Chondrocyte (in vitro differentiated cells): Measurements from ENCODE around the gene PABPN1L. TPM values are rescaled to one million over a fixed set of nuclear protein-coding genes. Genes with fewer than 3 reads are reported as not detected.

Experiments
- DNase-seq: peaks from one replicate; pipeline ENCODE4 v3.0.0; 2021; ENCODE audit warnings: mixed read lengths, low spot score
- H3K27ac Mint-ChIP-seq: one replicate; pipeline ENCODE4 v1.8.0; 2021; ENCODE audit warnings: mild to moderate bottlenecking, moderate library complexity, mixed read lengths; ENCODE audit not compliant: unreplicated experiment
- H3K27me3 Mint-ChIP-seq: 2 replicates; pipeline ENCODE4 v1.8.0; 2021; ENCODE audit warnings: low read depth, mixed read lengths
- H3K36me3 Mint-ChIP-seq: 2 replicates; pipeline ENCODE4 v1.8.0; 2021; ENCODE audit warnings: low read depth, mixed read lengths
- H3K4me1 Mint-ChIP-seq: 2 replicates; pipeline ENCODE4 v1.8.0; 2021; ENCODE audit warnings: low read depth, mild to moderate bottlenecking, mixed read lengths
- H3K4me3 Mint-ChIP-seq: one replicate; pipeline ENCODE4 v1.8.0; 2021; ENCODE audit warnings: mild to moderate bottlenecking, moderate library complexity, mixed read lengths; ENCODE audit not compliant: unreplicated experiment
- H3K9me3 Mint-ChIP-seq: 2 replicates; pipeline ENCODE4 v1.8.0; 2021; ENCODE audit warnings: low read depth, mixed read lengths
- CTCF ChIP-seq: fragments of 200-600 bp; sonication (generic); IDR thresholded peaks from 2 replicates; pipeline ENCODE4 v1.5.0; 2021; ENCODE audit warnings: antibody characterized with exemption, mild to moderate bottlenecking, moderate library complexity
- total RNA-seq: library from RNA; stranded (reverse); gene quantifications from 3 replicates; pipeline ENCODE4 v1.2.1, GENCODE V29; 2021

The PABPN1L gene
- total RNA-seq, 1 donor from 2014 or later: not detected

GRCh38 chr16:88879788-88880055 lies 13.3 kb upstream of the PABPN1L start:
- no peaks in the 10 kb centered on the region for H3K36me3 Mint-ChIP-seq
- H3K27me3 Mint-ChIP-seq: peaks cover 30% of the 10 kb centered on the region
- no peak overlapping the region for H3K4me3 Mint-ChIP-seq
- no peak for DNase-seq
- no peaks in the 10 kb centered on the region for H3K9me3 Mint-ChIP-seq
- no peaks in the 10 kb centered on the region for H3K4me1 Mint-ChIP-seq
- no peak overlapping the region for H3K27ac Mint-ChIP-seq
- TF ChIP-seq CTCF: no peak

- TF ChIP-seq CTCF: no peak
- DNase-seq: no peak
- H3K4me1 Mint-ChIP-seq: no peaks in the 10 kb centered on the region
- peaks cover 31% of the 10 kb centered on the region for H3K27me3 Mint-ChIP-seq
- H3K9me3 Mint-ChIP-seq: no peaks in the 10 kb centered on the region
- no peaks in the 10 kb centered on the region for H3K36me3 Mint-ChIP-seq
- H3K27ac Mint-ChIP-seq: no peak overlapping the region
- H3K4me3 Mint-ChIP-seq: no peak overlapping the region
These were observed 12.7 kb upstream of the PABPN1L start for GRCh38 chr16:88878967-88879787.

GRCh38 chr16:88878356-88878755 lies 11.9 kb upstream of the PABPN1L start:
- Mint-ChIP-seq H3K4me1 (no peaks in the 10 kb centered on the region), H3K27ac (no peak overlapping the region), H3K4me3 (no peak overlapping the region), H3K9me3 (no peaks in the 10 kb centered on the region), H3K36me3 (no peaks in the 10 kb centered on the region), H3K27me3 (peaks cover 31% of the 10 kb centered on the region)
- TF ChIP-seq CTCF: no peak
- DNase-seq: no peak

GRCh38 chr16:88877564-88878289 lies 11.3 kb upstream of the PABPN1L start:
- Mint-ChIP-seq H3K4me1 (no peaks in the 10 kb centered on the region), H3K27me3 (peaks cover 31% of the 10 kb centered on the region), H3K9me3 (no peaks in the 10 kb centered on the region), H3K36me3 (no peaks in the 10 kb centered on the region), H3K27ac (no peak overlapping the region), H3K4me3 (no peak overlapping the region)
- DNase-seq: no peak
- no peak for TF ChIP-seq CTCF

- no peak overlapping the region for H3K4me3 Mint-ChIP-seq
- H3K27ac Mint-ChIP-seq: no peak overlapping the region
- H3K36me3 Mint-ChIP-seq: no peaks in the 10 kb centered on the region
- no peak for DNase-seq
- no peaks in the 10 kb centered on the region for H3K9me3 Mint-ChIP-seq
- no peak for TF ChIP-seq CTCF
- no peaks in the 10 kb centered on the region for H3K4me1 Mint-ChIP-seq
- peaks cover 29% of the 10 kb centered on the region for H3K27me3 Mint-ChIP-seq
These were observed 10.6 kb upstream of the PABPN1L start for GRCh38 chr16:88876942-88877526.
